CD4-positive, alpha-beta T cell treated with Interleukin-15 for 4 hours (primary cell): ENCODE measurements around the gene SH2D7.
A peak's percentile ranks its signal among the peaks of the same experiment; 100 is the strongest.

Experiments
- DNase-seq: peaks from one replicate; pipeline ENCODE4 v3.0.0-alpha.2; 2020; ENCODE audit warnings: low spot score

Gene SH2D7

GRCh38 chr15:78092261-78093041 lies at the start of gene SH2D7:
TSS of gene SH2D7 (plus strand) at chr15:78092561. CDS start at chr15:78092585, 24 bp downstream.
- DNase-seq, result no peak

- DNase-seq, result peak; percentile 59
Measured at GRCh38 chr15:78044407-78045155, 47.8 kb upstream of the SH2D7 start.

DNA sequence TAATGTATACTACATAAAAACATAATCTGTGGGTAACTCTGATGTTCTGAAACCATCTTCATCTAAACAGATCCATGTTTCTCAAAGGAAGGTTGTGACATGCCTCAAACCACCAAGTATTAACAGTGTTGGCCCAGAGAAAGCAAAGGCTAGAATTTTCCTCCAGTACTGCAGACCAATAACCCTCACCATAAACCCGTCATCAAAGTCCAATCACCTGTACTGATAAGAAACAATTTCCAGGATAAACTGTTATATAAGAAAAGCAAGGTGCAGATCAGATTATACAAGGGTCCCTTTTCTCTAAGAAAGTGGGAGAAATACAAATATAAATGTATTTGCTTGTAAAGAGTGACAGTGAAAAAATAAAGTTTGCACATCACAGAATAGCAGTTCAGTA lies 47.2 kb upstream of the SH2D7 start:
- DNase-seq, result no peak

DNA sequence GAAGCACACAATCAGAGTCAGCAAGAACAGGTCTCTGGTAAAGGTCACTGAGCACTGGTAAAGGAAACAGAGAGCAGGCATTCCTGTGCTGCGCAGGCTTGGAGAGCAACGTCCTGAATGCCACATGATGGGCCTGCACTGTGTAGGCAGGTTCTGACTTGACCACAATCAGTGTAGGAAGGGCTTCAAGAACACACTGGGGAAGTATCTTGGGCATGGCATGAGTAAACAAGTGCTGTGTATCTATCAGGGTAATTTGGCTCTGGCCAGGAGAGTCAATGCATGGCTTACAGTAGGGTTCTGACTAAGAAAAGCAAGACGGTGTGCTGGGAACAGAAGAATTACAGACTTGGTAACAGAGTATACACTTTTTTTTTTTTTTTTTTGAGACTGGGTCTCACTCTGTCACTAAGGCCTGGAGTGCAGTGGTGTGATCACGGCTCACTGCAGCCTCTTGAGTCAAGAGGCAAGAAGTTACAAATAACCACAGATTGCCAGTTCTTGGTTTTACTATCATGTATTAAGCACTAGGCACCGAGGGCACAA lies 45.5 kb upstream of the SH2D7 start:
- peak; percentile 66 for DNase-seq

DNA sequence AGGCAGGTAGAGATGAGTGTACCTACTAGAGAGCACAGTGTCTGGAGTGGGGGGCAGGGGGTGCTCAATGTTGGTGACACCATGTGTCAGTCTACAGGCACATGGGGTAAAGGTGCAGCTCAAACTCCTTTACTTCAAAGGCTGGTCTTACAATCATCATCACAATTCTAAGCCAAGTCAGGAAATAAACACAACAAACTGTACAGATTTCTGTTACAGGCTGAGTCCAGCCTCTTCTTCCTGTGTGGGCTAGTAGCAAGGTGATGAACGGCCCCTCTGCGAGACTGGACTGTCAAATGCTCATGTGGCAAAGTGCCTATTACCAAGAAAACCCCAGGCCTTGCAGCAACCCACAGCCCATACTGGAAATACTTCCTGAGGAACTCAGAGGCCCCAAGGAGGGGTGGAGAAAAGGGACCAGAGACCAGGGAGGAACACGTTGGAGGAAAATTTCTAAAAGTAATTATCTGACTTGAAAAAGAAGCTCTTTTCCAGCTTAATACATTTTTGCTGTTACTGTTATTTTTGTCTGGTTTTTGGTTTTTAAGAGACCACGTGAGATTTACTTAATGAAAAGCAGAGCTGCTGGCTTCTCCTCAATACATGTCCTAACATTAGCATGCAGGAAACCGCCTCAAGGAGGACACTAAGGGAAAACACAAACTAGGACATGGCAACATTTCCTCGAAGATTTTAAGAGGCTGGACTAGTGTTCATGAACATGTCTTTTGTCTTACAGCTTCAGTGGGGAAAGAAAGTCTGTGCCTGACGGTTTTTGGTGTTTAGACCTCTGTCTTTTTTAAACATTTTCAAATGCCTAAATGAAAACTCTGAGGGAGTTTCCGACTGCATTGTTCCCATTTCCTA lies 44.4 kb upstream of the SH2D7 start:
- peak; percentile 59 for DNase-seq

DNA sequence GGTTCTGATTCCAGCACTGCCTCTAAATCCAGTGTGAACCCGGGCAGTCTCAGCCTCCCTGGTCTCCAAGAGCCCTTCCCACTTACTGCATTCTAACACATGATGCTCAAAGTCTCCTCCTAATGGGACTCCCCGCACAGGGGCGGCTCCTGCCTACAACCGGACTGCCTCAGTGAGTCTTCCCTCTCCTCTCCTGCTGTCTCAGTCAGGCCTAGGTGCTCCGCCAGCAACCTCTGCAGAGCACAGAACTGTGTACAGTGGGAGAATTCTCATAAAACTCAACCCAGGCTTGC lies 43.8 kb upstream of the SH2D7 start:
- DNase-seq, result no peak

- peak; percentile 51 for DNase-seq
Measured at GRCh38 chr15:78049691-78050440, 42.5 kb upstream of the SH2D7 start.

DNA sequence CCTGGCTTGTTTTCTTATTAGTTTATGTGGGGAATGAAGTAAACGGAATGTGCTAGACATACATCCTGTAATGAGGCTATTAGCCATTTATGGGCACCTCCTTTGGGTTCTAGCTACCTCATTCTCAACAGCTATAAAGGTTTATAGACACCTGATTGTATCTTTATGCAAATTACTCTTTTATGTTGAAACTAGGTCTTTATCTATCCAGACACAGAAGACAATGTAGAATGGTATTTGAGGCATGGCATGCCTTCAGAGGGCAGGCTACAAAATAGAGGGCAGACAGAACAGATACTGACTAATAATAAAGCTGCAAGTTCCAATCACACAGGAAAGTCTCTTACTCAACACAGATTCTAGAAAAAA lies 41.9 kb upstream of the SH2D7 start:
- peak; percentile 58 for DNase-seq

DNA sequence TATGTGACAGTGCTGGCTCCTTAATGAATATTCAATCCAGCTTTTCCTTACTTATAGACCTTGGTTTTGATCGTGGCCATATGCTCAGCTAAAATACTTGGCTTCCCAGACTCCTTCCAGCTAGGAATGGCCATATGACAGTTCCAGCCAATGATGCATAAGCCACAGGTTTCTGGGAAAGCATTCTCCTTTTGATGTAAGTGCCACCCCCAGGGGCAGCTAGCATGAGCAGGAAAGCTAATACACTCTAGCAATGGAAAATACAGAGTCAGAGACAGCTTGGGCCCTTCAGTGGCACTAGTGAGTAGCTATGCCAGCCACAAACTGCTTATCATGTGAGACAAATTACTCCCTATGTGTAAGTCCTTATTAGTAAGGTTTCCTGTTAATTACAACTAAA lies 41.5 kb upstream of the SH2D7 start:
- DNase-seq, result peak; percentile 46

DNA sequence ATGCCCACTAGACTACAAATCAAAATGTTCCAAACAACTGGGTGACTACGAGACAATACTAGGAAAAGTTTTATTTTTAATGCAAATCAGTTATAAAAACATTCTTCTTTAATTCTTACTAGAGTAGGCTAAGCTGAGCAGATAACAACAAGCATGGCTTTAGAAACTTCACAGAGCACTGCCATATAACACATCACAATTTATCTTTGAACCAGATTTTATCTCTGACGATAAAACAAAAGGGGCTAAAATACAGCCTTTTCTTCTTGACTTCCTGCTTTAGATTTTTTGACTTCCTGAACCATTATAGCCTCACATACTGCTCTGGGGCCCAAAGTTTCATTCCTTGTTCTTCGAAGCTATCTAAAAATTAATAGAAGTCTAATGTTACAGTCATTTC lies 40.8 kb upstream of the SH2D7 start:
- DNase-seq, result no peak

DNA sequence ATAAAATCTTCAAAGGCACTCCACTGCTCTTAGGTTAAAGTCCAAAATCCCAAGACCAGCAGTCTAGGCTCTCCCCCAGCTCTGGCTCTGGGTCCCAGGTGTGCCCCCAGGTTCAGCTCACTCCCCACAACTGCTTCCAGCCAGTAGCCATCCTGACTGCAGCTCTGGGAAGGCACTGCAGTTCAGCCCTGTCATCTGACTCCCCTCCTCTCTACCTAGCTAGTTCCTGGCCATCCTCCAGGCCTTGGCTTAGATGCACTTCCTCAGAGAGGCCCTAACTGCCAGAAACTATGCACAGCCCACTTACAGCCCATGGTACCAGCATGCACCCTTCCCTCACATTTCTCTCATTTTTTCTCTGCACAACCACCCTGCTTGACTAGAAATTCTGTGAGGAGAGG lies 40.4 kb upstream of the SH2D7 start:
- no peak for DNase-seq

GRCh38 chr15:78052545-78052944 lies 39.8 kb upstream of the SH2D7 start:
- no peak for DNase-seq

DNA sequence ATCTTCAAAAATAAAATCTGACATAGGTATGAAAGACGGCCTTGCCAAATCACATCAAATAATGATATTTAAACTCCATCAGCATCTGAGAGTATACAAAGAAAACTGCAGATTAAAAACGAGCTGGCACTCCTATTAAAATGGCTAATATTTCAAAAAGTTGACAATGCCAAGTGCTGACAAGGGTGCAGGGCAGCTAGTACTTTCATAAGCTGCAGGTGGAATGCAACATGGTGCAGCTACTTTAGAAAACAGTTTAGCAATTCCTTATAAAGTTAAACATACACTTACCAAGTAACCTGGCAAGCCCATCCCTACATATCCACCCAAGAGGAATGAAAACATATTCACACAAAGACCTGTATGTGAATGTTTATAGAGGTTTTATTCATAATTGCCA lies 37.8 kb upstream of the SH2D7 start:
- no peak for DNase-seq

GRCh38 chr15:78054966-78055365 lies 37.4 kb upstream of the SH2D7 start:
- peak; percentile 81 for DNase-seq

DNA sequence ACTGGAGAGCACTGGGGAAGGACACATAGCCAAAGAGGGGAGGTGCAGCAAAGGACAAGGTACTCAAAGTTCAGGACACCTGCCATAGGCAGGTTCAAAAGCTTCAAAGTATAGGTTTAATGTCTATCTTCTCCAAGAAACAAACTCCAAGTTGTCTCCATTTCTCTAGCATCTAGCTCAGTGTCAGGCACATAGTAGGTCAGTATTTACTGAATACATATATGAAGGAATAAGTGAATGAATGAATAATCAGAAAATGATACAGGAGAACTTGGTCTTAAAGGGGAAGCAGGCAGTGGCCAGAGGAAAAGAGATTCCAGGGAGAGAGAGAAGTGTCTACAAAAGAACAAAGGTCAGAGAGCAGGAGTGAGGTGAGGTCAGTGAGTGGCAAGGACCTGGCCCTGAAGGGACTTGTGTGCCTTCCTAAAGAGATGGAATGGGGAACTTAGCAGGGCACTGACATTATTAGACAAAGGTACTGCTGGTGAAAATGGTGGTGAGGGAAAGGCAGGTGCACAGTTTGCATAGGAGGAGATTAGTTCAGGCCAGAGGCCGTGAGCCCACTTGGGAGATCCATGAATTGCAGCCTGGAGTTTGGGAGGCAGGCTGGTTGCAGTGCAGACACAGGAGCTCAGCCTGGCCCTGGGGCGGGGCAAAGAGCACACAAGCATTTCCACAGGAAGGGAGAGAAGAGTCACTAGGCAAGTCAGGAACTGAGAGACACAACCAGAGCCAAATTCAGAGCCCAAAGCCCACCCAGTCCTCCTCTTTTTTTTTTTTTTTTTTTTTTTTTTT lies 36.2 kb upstream of the SH2D7 start:
- no peak for DNase-seq

DNA sequence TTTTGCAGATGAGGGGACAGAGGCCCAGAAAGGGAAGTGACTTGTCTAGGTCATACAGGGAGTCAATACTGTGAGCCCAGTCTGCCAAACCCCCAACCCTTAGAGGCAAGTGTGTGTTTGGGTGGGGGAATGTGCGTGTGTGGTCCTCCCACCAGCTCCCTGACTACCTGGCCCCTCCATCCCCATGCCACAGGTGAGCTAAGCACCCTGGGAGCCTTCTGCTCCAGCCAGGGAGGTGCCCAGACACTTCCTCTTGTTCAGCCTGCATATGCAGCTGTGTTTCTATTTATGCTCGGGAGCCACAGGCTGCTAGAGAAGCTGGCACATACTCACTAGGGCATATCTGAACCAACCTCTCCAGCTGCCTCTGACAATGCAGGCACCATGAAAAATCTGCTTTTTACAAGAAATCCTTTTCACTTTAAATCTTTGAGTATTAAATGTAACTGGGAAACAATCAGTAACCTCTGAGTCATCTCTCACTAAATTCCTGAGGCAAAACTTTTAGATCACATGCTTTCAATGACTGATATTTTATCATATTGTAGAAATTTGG lies 35.6 kb upstream of the SH2D7 start:
- peak; percentile 79 for DNase-seq

GRCh38 chr15:78057803-78058202 lies 34.6 kb upstream of the SH2D7 start:
- DNase-seq, result no peak

- no peak for DNase-seq
Measured at GRCh38 chr15:78058401-78058935, 33.9 kb upstream of the SH2D7 start.

GRCh38 chr15:78059110-78059839 lies 33.1 kb upstream of the SH2D7 start:
- DNase-seq, result no peak

- DNase-seq, result no peak
Measured at GRCh38 chr15:78060232-78060631, 32.1 kb upstream of the SH2D7 start.
